CD14-positive monocyte (primary cell): ENCODE data around the gene SGCD. TPM values are rescaled to one million over a fixed set of nuclear protein-coding genes. Genes with fewer than 3 reads are reported as not detected.

ENCODE experiments used
- DNase-seq, 3 donors: peaks; one replicate each; pipeline ENCODE4 v3.0.0-alpha.2; 2011 to 2022
- H2AFZ ChIP-seq: 2 replicates; pipeline ENCODE4 v1.6.0; 2012; ENCODE audit warnings: mild to moderate bottlenecking, low read depth, low read length, inconsistent platforms; ENCODE audit not compliant: insufficient read depth, poor library complexity, severe bottlenecking
- H3K27ac ChIP-seq, 2 donors: 1 replicate in 1 of 2; 2 replicates in 1 of 2; pipeline ENCODE4 v1.5.1; 2012 to 2013; ENCODE audit warnings: low read length in 2 of 2, control low read depth in 1 of 2, inconsistent platforms in 1 of 2, low read depth in 1 of 2, mild to moderate bottlenecking in 1 of 2
- H3K27me3 ChIP-seq, 2 donors: one replicate each; pipeline versions ENCODE4 v1.6.0 to v1.6.1; 2011 to 2013; ENCODE audit warnings: low read length in 2 of 2; ENCODE audit not compliant: control insufficient read depth in 2 of 2, insufficient read depth in 2 of 2
- H3K36me3 ChIP-seq, 2 donors: replicated peaks in 1 of 2; 1 replicate in 1 of 2; 2 replicates in 1 of 2; pipeline versions ENCODE4 v1.5.1 to v1.6.1; 2012 to 2013; ENCODE audit warnings: low read length in 2 of 2, control low read depth in 1 of 2, inconsistent platforms in 1 of 2, mild to moderate bottlenecking in 1 of 2; ENCODE audit not compliant: insufficient read depth in 2 of 2, control insufficient read depth in 1 of 2
- H3K4me1 ChIP-seq, 2 donors: 1 replicate in 1 of 2; 2 replicates in 1 of 2; pipeline versions ENCODE4 v1.5.1 to v1.6.1; 2012 to 2013; ENCODE audit warnings: low read length in 2 of 2, control low read depth in 1 of 2, inconsistent platforms in 1 of 2, mild to moderate bottlenecking in 1 of 2, moderate library complexity in 1 of 2; ENCODE audit not compliant: insufficient read depth in 2 of 2, control insufficient read depth in 1 of 2
- H3K4me2 ChIP-seq: replicated peaks from 2 replicates; pipeline ENCODE3; 2012; ENCODE audit warnings: low read length, moderate library complexity, mild to moderate bottlenecking; ENCODE audit not compliant: poor library complexity, severe bottlenecking; ENCODE audit errors: extremely low read depth
- H3K4me3 ChIP-seq, 3 experiments: fragments of 200-600 bp in 1 of 3; sonication (generic) in 1 of 3; replicated peaks in 1 of 3; 1 replicate in 2 of 3; 2 replicates in 1 of 3; pipeline ENCODE4 v1.5.1; 2011 to 2013; ENCODE audit warnings: low read length in 3 of 3, mild to moderate bottlenecking in 3 of 3, control low read depth in 2 of 3, low read depth in 2 of 3, inconsistent platforms in 1 of 3, moderate library complexity in 1 of 3
- H3K79me2 ChIP-seq: 2 replicates; pipeline ENCODE4 v1.6.0; 2012; ENCODE audit warnings: mild to moderate bottlenecking, control low read depth, inconsistent platforms, low read length, moderate library complexity; ENCODE audit not compliant: insufficient read depth
- H3K9ac ChIP-seq: 2 replicates; pipeline ENCODE4 v1.6.0; 2017; ENCODE audit warnings: low read length, mild to moderate bottlenecking; ENCODE audit not compliant: insufficient read depth, poor library complexity, severe bottlenecking
- H3K9me3 ChIP-seq, 2 donors: replicated peaks in 1 of 2; 1 replicate in 1 of 2; 2 replicates in 1 of 2; pipeline versions ENCODE4 v1.5.1 to v1.6.1; 2012 to 2013; ENCODE audit warnings: low read length in 2 of 2, control low read depth in 1 of 2; ENCODE audit not compliant: control insufficient read depth in 1 of 2, insufficient read depth in 1 of 2
- H4K20me1 ChIP-seq: 2 replicates; pipeline ENCODE4 v1.6.0; 2012; ENCODE audit warnings: mild to moderate bottlenecking, low read length, control low read depth, moderate library complexity; ENCODE audit not compliant: insufficient read depth
- H3K27ac Mint-ChIP-seq, 7 donors: one replicate each; pipeline ENCODE4 v1.8.0; 2020; ENCODE audit warnings: mild to moderate bottlenecking in 7 of 7, mixed read lengths in 7 of 7, moderate library complexity in 6 of 7, inconsistent platforms in 2 of 7
- H3K27me3 Mint-ChIP-seq, 3 donors: one replicate each; pipeline ENCODE4 v1.8.0; 2021 to 2022; ENCODE audit warnings: low read depth in 3 of 3, mild to moderate bottlenecking in 3 of 3, mixed read lengths in 3 of 3, moderate library complexity in 3 of 3, inconsistent platforms in 1 of 3
- H3K36me3 Mint-ChIP-seq, 2 donors: one replicate each; pipeline ENCODE4 v1.8.0; 2020; ENCODE audit warnings: mixed read lengths in 2 of 2, inconsistent platforms in 1 of 2, mild to moderate bottlenecking in 1 of 2
- H3K4me1 Mint-ChIP-seq: one replicate; pipeline ENCODE4 v1.8.0; 2020; ENCODE audit warnings: mild to moderate bottlenecking, mixed read lengths
- H3K4me3 Mint-ChIP-seq, 2 donors: one replicate each; pipeline ENCODE4 v1.8.0; 2020; ENCODE audit warnings: mild to moderate bottlenecking in 2 of 2, mixed read lengths in 2 of 2, moderate library complexity in 1 of 2
- H3K9me3 Mint-ChIP-seq, 7 donors: one replicate each; pipeline ENCODE4 v1.8.0; 2020 to 2022; ENCODE audit warnings: mixed read lengths in 7 of 7, mild to moderate bottlenecking in 6 of 7, moderate library complexity in 6 of 7, inconsistent platforms in 2 of 7
- WGBS: methylation state at CpG from one replicate; pipeline ENCODE4 v1.1.5; 2013; ENCODE audit warnings: missing lambda C conversion rate; ENCODE audit not compliant: insufficient coverage; 5-methylcytosine and 5-hydroxymethylcytosine counted together
- intact Hi-C, 2 donors: fragments of 100-400 bp; cut with micrococcal nuclease; formaldehyde crosslinking; loops; one replicate each; pipeline versions ENCODE4 v1.15.0 to v1.15.1; 2023
- polyA plus RNA-seq, 3 donors: library from polyadenylated mRNA; depleted of rRNA in 1 of 3; unstranded in 2 of 3; stranded (reverse) in 1 of 3; fragments of 300-500 nt in 2 of 3; fragments of >200 nt in 1 of 3; fragmentation: Illumina TruSeq in 2 of 3; gene quantifications; 1 replicate in 2 of 3; 2 replicates in 1 of 3; pipeline ENCODE4 v1.2.3, GENCODE V29; 2012 to 2021
- TF ChIP-seq, protein P1 (sequence below): fragments of 200-600 bp; IDR thresholded peaks from one replicate; pipeline ENCODE4 v1.8.0; 2022; ENCODE audit warnings: antibody characterized with exemption, mild to moderate bottlenecking

Gene SGCD
- polyA plus RNA-seq, 3 donors: not detected

DNA sequence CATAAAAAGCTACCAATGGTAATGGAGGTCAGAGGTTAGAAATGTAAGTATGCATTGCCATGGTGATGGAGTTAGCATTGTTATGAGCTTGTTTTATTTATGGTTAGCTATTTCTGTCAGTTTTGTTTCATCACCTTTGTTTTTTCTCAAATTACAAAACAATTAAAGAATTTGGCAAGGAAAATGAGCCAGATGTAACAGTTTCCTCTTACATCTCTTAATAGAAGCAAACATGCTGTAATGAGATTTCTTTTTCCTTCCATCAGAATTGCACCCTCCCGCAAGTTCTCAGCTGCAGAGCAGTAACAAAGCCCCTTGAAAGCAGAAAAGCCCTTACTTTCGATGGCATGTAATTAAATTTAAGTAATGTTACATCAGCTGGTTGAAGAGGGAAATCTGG, 233.0 kb downstream of the SGCD start:
- TF ChIP-seq, protein P1, sequence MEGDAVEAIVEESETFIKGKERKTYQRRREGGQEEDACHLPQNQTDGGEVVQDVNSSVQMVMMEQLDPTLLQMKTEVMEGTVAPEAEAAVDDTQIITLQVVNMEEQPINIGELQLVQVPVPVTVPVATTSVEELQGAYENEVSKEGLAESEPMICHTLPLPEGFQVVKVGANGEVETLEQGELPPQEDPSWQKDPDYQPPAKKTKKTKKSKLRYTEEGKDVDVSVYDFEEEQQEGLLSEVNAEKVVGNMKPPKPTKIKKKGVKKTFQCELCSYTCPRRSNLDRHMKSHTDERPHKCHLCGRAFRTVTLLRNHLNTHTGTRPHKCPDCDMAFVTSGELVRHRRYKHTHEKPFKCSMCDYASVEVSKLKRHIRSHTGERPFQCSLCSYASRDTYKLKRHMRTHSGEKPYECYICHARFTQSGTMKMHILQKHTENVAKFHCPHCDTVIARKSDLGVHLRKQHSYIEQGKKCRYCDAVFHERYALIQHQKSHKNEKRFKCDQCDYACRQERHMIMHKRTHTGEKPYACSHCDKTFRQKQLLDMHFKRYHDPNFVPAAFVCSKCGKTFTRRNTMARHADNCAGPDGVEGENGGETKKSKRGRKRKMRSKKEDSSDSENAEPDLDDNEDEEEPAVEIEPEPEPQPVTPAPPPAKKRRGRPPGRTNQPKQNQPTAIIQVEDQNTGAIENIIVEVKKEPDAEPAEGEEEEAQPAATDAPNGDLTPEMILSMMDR: no peak
- H3K9me3 Mint-ChIP-seq: peaks cover 0 to 5% (median 0%) of the 10 kb centered on the region in 7 donors
- no peaks in the 10 kb centered on the region for H3K27me3 Mint-ChIP-seq

DNA sequence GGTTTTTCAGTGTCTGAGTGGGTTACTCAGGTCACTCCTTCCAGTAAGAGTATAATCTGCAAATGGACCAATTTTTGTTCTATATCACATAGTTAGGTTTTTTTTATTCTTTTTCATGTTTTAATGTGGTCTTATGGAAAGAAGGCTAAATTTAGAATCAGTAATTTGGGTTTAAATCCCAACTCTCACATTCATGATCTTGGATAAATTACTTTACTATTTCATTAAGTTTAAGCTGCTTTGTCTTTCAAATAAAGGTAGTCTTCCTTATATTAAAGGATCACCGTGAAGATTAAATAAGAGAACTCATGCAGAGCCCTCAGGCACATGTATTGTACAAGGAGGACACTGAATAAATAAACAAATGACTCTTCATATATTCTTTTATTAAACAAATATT, 234.7 kb downstream of the SGCD start:
- no peaks in the 10 kb centered on the region for H3K9me3 ChIP-seq
- H3K4me3 ChIP-seq: no peak overlapping the region
- H2AFZ ChIP-seq: no peak overlapping the region
- H3K9ac ChIP-seq: no peak overlapping the region
- no peaks in the 10 kb centered on the region for H3K27me3 ChIP-seq
- Mint-ChIP-seq H3K9me3 (peaks cover 0 to 3% (median 0%) of the 10 kb centered on the region in 7 donors), H3K36me3 (no peaks in the 10 kb centered on the region), H3K4me1 (no peaks in the 10 kb centered on the region), H3K27ac (no peak overlapping the region), H3K27me3 (no peaks in the 10 kb centered on the region), H3K4me3 (no peak overlapping the region)
- no peaks in the 10 kb centered on the region for H3K4me1 ChIP-seq
- TF ChIP-seq, protein P1: no peak
- H3K27ac ChIP-seq: no peak overlapping the region
- intact Hi-C loops: no loop called here
- no peak for DNase-seq
- no peaks in the 10 kb centered on the region for H4K20me1 ChIP-seq
- no peaks in the 10 kb centered on the region for H3K79me2 ChIP-seq
- WGBS: no CpG with 5 or more reads among the region's 1 CpG
- no peak overlapping the region for H3K4me2 ChIP-seq
- H3K36me3 ChIP-seq: no peaks in the 10 kb centered on the region

More for the DNA sequence above, 233.0 kb downstream of the SGCD start:
- intact Hi-C loops: no loop called here
- Mint-ChIP-seq H3K27ac (no peak overlapping the region), H3K36me3 (no peaks in the 10 kb centered on the region), H3K4me1 (no peaks in the 10 kb centered on the region), H3K4me3 (no peak overlapping the region)
- Histone ChIP-seq H3K79me2 (no peaks in the 10 kb centered on the region), H3K27me3 (no peaks in the 10 kb centered on the region), H3K4me2 (no peak overlapping the region), H3K4me3 (no peak overlapping the region), H4K20me1 (no peaks in the 10 kb centered on the region), H3K4me1 (no peaks in the 10 kb centered on the region), H3K9ac (no peak overlapping the region), H3K36me3 (no peaks in the 10 kb centered on the region), H3K9me3 (no peaks in the 10 kb centered on the region), H3K27ac (no peak overlapping the region), H2AFZ (no peak overlapping the region)
- no peak for DNase-seq
- no CpG with 5 or more reads among the region's 2 CpGs for WGBS
